ENCODE measurements around the gene DMBX1. TPM values are rescaled to one million over a fixed set of nuclear protein-coding genes. Genes with fewer than 3 reads are reported as not detected.
A peak's percentile ranks its signal among the peaks of the same experiment; 100 is the strongest.

Gene DMBX1
- polyA plus RNA-seq, 2 of the 4 experiments (the other 2 are of a cell fraction), result 0.44 to 2.2 TPM

- no peak for FAIRE-seq
- TF ChIP-seq E2F6 (IDR thresholded peaks at IDR 0.05; ENCODE audit: borderline replicate concordance, low read depth) (no peak), MAFK (IDR thresholded peaks at IDR 0.05; ENCODE audit: partially characterized antibody) (no peak), CTCF (IDR thresholded peaks at IDR 0.05) (no peak), HES2 (IDR thresholded peaks at IDR 0.05) (no peak), EHMT2 (IDR thresholded peaks at IDR 0.05; ENCODE audit: low read depth) (no peak), PBX3 (IDR thresholded peaks at IDR 0.05) (no peak), ZSCAN20 (CRISPR knock-in tag; IDR thresholded peaks at IDR 0.05) (no peak), TFCP2L1 (CRISPR knock-in tag; IDR thresholded peaks at IDR 0.05) (no peak), CHD2 (IDR thresholded peaks at IDR 0.05; ENCODE audit: low read length, partially characterized antibody) (no peak), FOXS1 (CRISPR knock-in tag; IDR thresholded peaks at IDR 0.05) (no peak), NPAS2 (CRISPR knock-in tag; IDR thresholded peaks at IDR 0.05; ENCODE audit: borderline replicate concordance) (no peak), TP53 (CRISPR knock-in tag; IDR thresholded peaks at IDR 0.05) (no peak), RARB (CRISPR knock-in tag; IDR thresholded peaks at IDR 0.05) (no peak), CEBPB (IDR thresholded peaks at IDR 0.05) (no peak), ZFP36 (IDR thresholded peaks at IDR 0.05; ENCODE audit: borderline replicate concordance, partially characterized antibody) (no peak), JUNB (IDR thresholded peaks at IDR 0.05) (no peak), POLR2A (IDR thresholded peaks at IDR 0.05; ENCODE audit: low read length) (no peak)
- H3K4me2 ChIP-seq, result peak overlapping the region; percentile 93
- H3K4me1 ChIP-seq, result no peaks in the 10 kb centered on the region
- ChIA-PET CTCF (interaction anchor here (0.5 to 0.6 kb wide), 2 partner anchors 58 to 70 kb away, joined by 3 to 5 read pairs; no protein-coding TSS in a partner anchor), POLR2A (no interaction called here)
- ATAC-seq, result no peak
- 91% methylated on average over 10 of the region's 20 CpGs for WGBS (ENCODE audit: missing lambda C conversion rate)
- peak overlapping the region; percentile 74 to 90; a peak in 5 of 6 replicates for H3K27ac ChIP-seq
- peak overlapping the region; percentile 64 for H3K4me3 ChIP-seq
- no peaks in the 10 kb centered on the region for H3K9me3 ChIP-seq
- no peak for DNase-seq (ENCODE audit: low read depth in 1 of 2, low spot score in 1 of 2)
These were observed 23.6 kb upstream of the DMBX1 start for GRCh38 chr1:46465981-46466476.

- ATAC-seq (peak; percentile 58 to 79; a peak in 5 of 6 replicates), FAIRE-seq (no peak), DNase-seq (ENCODE audit: low read depth in 1 of 2, low spot score in 1 of 2) (peak in 1 of 2 experiments; percentile 18)
- Histone ChIP-seq H3K4me1 (no peaks in the 10 kb centered on the region), H3K4me2 (peak overlapping the region; percentile 93), H3K9me3 (no peaks in the 10 kb centered on the region), H3K4me3 (peak overlapping the region; percentile 64), H3K27ac (peak overlapping the region; percentile 74 to 90)
- ChIA-PET CTCF (interaction anchor here (0.5 to 0.6 kb wide), 2 partner anchors 57 to 69 kb away, joined by 3 to 5 read pairs; no protein-coding TSS in a partner anchor), POLR2A (no interaction called here)
- 83% methylated on average over 20 of the region's 84 CpGs for WGBS (ENCODE audit: missing lambda C conversion rate)
- no peak for TF ChIP-seq HDAC2 (IDR thresholded peaks at IDR 0.05)
These were observed 23.0 kb upstream of the DMBX1 start for GRCh38 chr1:46466477-46467182.

- CTCF ChIA-PET, result no interaction called here
- Histone ChIP-seq H3K4me1 (no peaks in the 10 kb centered on the region), H3K4me3 (no peak overlapping the region), H3K4me2 (peak overlapping the region; percentile 93), H3K27ac (peak overlapping the region in 1 of 2 experiments; percentile 90; a peak in 2 of 6 replicates), H3K9me3 (no peaks in the 10 kb centered on the region)
- ATAC-seq (peak in 1 of 2 experiments; percentile 15; a peak in 2 of 6 replicates), FAIRE-seq (no peak), DNase-seq (ENCODE audit: low read depth in 1 of 2, low spot score in 1 of 2) (no peak)
- POLR2A ChIA-PET, result no interaction called here
- WGBS (ENCODE audit: missing lambda C conversion rate), result 88% methylated on average over 8 of the region's 8 CpGs
- TF ChIP-seq CBX8 (IDR thresholded peaks at IDR 0.05) (no peak), EP300 (IDR thresholded peaks at IDR 0.05) (no peak), MYC (IDR thresholded peaks at IDR 0.05; ENCODE audit: borderline replicate concordance, low read length) (no peak), HOXB13 (CRISPR knock-in tag; IDR thresholded peaks at IDR 0.05; ENCODE audit: low read depth) (no peak)
These were observed 22.5 kb upstream of the DMBX1 start for GRCh38 chr1:46467183-46467504.

Data from A549 (cell line).